NCI-H526 (cell line): ENCODE data around the gene MTX1.
"Not testable (repeated sequence)": the region's sequence is repeated elsewhere in the genome, so short reads cannot be mapped to it uniquely, and the experiment has no call there.

Source experiments
- DNase-seq, 2 experiments: peaks; one replicate each; lab custom pipeline; 2025; lab: John Stamatoyannopoulos, UW

Gene MTX1

GRCh38 chr1:155236451-155236850 is 28.0 kb downstream of the MTX1 start:
- no peak for DNase-seq

GRCh38 chr1:155241069-155241679 is 32.7 kb downstream of the MTX1 start:
- DNase-seq: peak; percentile 90 to 95

GRCh38 chr1:155241841-155242264 is 33.4 kb downstream of the MTX1 start:
- no peak for DNase-seq

GRCh38 chr1:155242805-155243358 is 34.4 kb downstream of the MTX1 start:
- DNase-seq: no peak

- peak; percentile 100 for DNase-seq
Measured at GRCh38 chr1:155244368-155245162, 36.1 kb downstream of the MTX1 start.

- DNase-seq: no peak
Measured at GRCh38 chr1:155245163-155245524, 36.6 kb downstream of the MTX1 start.

- DNase-seq: not testable (repeated sequence)
Measured at GRCh38 chr1:155246796-155247195, 38.3 kb downstream of the MTX1 start.

GRCh38 chr1:155247667-155248553 is 39.4 kb downstream of the MTX1 start:
- no peak for DNase-seq

GRCh38 chr1:155250246-155250632 is 41.7 kb downstream of the MTX1 start:
- no peak for DNase-seq

- DNase-seq: peak; percentile 97 to 100
Measured at GRCh38 chr1:155250633-155251449, 42.3 kb downstream of the MTX1 start.

GRCh38 chr1:155251566-155251965 is 43.1 kb downstream of the MTX1 start:
- no peak for DNase-seq

GRCh38 chr1:155253208-155253607 is 44.7 kb downstream of the MTX1 start:
- DNase-seq: peak in 1 of 2 experiments; percentile 52

- no peak for DNase-seq
Measured at GRCh38 chr1:155253797-155254196, 45.3 kb downstream of the MTX1 start.

GRCh38 chr1:155254228-155254713 is 45.8 kb downstream of the MTX1 start:
- peak in 1 of 2 experiments; percentile 64 for DNase-seq

GRCh38 chr1:155254714-155255242 is 46.3 kb downstream of the MTX1 start:
- peak in 1 of 2 experiments; percentile 77 for DNase-seq

- DNase-seq: peak; percentile 94 to 99
Measured at GRCh38 chr1:155255243-155256007, 46.9 kb downstream of the MTX1 start, which contains the start of gene ENTREP3. TSS of gene ENTREP3 (minus strand) at chr1:155255483. CDS start at chr1:155254877, 606 bp downstream.

- DNase-seq: no peak
Measured at GRCh38 chr1:155256058-155256852, 47.8 kb downstream of the MTX1 start.

GRCh38 chr1:155260276-155260675 is 51.8 kb downstream of the MTX1 start:
- DNase-seq: no peak

- DNase-seq: peak in 1 of 2 experiments; percentile 83
Measured at GRCh38 chr1:155261493-155261851, 53.0 kb downstream of the MTX1 start.
